ENCODE measurements around the gene PRXL2B. TPM values are rescaled to one million over a fixed set of nuclear protein-coding genes. Genes with fewer than 3 reads are reported as not detected.

Gene PRXL2B
- total and polyA plus RNA-seq, 7 donors: 0.97 to 3.9 (median 2.6) TPM

DNA sequence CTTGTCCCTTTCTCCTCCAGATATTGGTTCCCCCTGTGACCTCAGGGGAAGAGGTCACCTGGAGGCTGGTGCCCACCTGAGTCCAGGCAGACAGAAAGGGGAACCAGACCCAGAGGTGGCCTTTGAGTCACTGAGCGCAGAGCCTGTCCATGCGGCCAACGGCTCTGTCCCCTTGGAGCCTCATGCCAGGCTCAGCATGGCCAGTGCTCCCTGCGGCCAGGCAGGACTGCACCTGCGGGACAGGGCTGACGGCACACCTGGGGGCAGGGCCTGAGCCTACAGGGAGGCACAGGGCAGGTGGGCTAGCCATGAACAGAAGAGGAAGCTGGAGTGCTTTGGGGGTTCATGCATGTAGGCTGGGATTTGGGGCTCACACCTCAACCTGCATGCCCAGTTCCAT is 27.7 kb upstream of the PRXL2B start:
- Histone ChIP-seq H3K36me3 (ENCODE audit: insufficient read depth in 1 of 2, low read depth in 1 of 2) (no peaks in the 10 kb centered on the region), H3K4me3 (no peak overlapping the region), H3K27ac (no peak overlapping the region), H3K4me1 (no peaks in the 10 kb centered on the region), H3K27me3 (ENCODE audit: insufficient read depth in 3 of 3, low read length in 2 of 3) (peaks cover 0 to 7% (median 3%) of the 10 kb centered on the region in 3 donors), H3K9me3 (no peaks in the 10 kb centered on the region)
- TF ChIP-seq CTCF (IDR thresholded peaks at IDR 0.05): no peak
- ATAC-seq: no peak
- intact Hi-C loops (cut with DNase I): no loop called here
- DNase-seq: no peak
- WGBS, 3 donors: 87 to 94% (median 93%) methylated on average over 6 of the region's 6 CpGs

DNA sequence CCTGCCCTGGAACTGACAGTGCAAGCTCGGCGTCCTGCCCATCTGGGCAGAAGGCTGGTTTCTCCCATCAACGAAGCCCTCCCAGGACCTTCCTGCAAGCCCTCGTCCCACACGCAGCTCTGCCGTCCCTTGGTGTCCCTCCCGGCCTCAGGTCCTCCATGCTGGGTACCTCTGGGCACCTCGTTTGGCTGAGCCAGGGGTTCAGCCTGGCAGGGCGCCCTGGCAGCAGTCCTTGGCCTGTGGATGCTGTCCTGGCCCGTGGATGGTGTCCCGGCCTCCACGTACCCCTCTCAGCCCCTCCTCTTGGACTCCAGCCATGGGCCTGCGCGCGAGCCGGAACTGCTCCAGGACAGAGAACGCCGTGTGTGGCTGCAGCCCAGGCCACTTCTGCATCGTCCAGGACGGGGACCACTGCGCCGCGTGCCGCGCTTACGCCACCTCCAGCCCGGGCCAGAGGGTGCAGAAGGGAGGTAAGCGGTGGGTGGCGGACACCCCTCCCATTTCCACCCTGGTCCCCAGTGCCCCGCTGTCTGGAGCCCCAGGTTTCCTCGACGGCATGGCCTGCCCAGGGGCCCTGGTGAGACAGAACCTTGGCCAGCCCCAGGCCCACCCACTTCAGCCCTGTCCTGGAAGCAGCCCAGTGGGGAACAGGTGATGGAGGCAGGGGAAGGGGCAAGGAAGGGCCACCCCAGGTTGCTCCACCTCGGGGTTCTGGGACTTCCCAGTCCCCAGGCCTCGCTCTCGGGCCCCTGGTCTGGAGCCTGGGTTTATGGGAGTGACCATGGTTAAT is 26.9 kb upstream of the PRXL2B start:
- H3K36me3 ChIP-seq (ENCODE audit: insufficient read depth in 1 of 2, low read depth in 1 of 2): no peaks in the 10 kb centered on the region

GRCh38 chr1:2560299-2561073 is 26.1 kb upstream of the PRXL2B start:
- no peak overlapping the region for H3K4me3 ChIP-seq
- 82 to 87% (median 83%) methylated on average over 15 of the region's 15 CpGs for WGBS, 3 donors
- intact Hi-C loops (cut with DNase I): no loop called here
- H3K27me3 ChIP-seq (ENCODE audit: insufficient read depth in 3 of 3, low read length in 2 of 3): peaks cover 0 to under 1% (median 0%) of the 10 kb centered on the region in 3 donors
- H3K9me3 ChIP-seq: no peaks in the 10 kb centered on the region
- H3K27ac ChIP-seq: no peak overlapping the region
- H3K36me3 ChIP-seq (ENCODE audit: insufficient read depth in 1 of 2, low read depth in 1 of 2): no peaks in the 10 kb centered on the region
- H3K4me1 ChIP-seq: no peaks in the 10 kb centered on the region
- DNase-seq (no peak), ATAC-seq (no peak)
- TF ChIP-seq CTCF (IDR thresholded peaks at IDR 0.05): no peak

More for the DNA sequence above, 26.9 kb upstream of the PRXL2B start:
- Histone ChIP-seq H3K27me3 (ENCODE audit: insufficient read depth in 3 of 3, low read length in 2 of 3) (peaks cover 0 to 7% (median 3%) of the 10 kb centered on the region in 3 donors), H3K27ac (no peak overlapping the region), H3K4me3 (no peak overlapping the region), H3K4me1 (no peaks in the 10 kb centered on the region), H3K9me3 (no peaks in the 10 kb centered on the region)
- no peak for DNase-seq
- intact Hi-C loops (cut with DNase I): no loop called here
- WGBS, 3 donors: 75 to 78% (median 75%) methylated on average over 33 to 35 of the region's 35 CpGs
- no peak for TF ChIP-seq CTCF (IDR thresholded peaks at IDR 0.05)
- no peak for ATAC-seq

GRCh38 chr1:2561446-2561845 is 25.1 kb upstream of the PRXL2B start:
- Histone ChIP-seq H3K27me3 (ENCODE audit: insufficient read depth in 3 of 3, low read length in 2 of 3) (peaks cover 0 to 5% (median under 1%) of the 10 kb centered on the region in 3 donors), H3K4me1 (no peaks in the 10 kb centered on the region), H3K36me3 (ENCODE audit: insufficient read depth in 1 of 2, low read depth in 1 of 2) (no peaks in the 10 kb centered on the region), H3K4me3 (no peak overlapping the region), H3K9me3 (no peaks in the 10 kb centered on the region), H3K27ac (no peak overlapping the region)
- TF ChIP-seq CTCF (IDR thresholded peaks at IDR 0.05): no peak
- DNase-seq: no peak
- intact Hi-C loops (cut with DNase I): no loop called here
- 80 to 86% (median 86%) methylated on average over 11 of the region's 11 CpGs for WGBS, 3 donors
- ATAC-seq: no peak

Data from psoas muscle (tissue), 8 donors.